Psoas muscle (tissue), 8 donors: Measurements from ENCODE around the gene OPRD1. TPM values are rescaled to one million over a fixed set of nuclear protein-coding genes. Genes with fewer than 3 reads are reported as not detected.

Experiments
- ATAC-seq, 4 donors: fragments of 200-7000 bp; cut with Tn5 transposase; one replicate each; pipeline ENCODE4 v1.9.1; 2020; ENCODE audit warnings: moderate library complexity in 3 of 4, mild to moderate bottlenecking in 2 of 4
- DNase-seq, 2 donors: peaks; one replicate each; pipeline ENCODE4 v3.0.0-alpha.2; 2020
- H3K27ac ChIP-seq: fragments of 200-600 bp; one replicate; pipeline ENCODE4 v1.8.0; 2022
- H3K27me3 ChIP-seq, 3 donors: fragments of 200-600 bp in 1 of 3; one replicate each; pipeline versions ENCODE4 v1.6.1 to v1.8.0; 2013 to 2022; ENCODE audit warnings: low read length in 2 of 3, mild to moderate bottlenecking in 2 of 3, moderate library complexity in 1 of 3; ENCODE audit not compliant: insufficient read depth in 3 of 3
- H3K36me3 ChIP-seq, 2 donors: fragments of 200-600 bp in 1 of 2; one replicate each; pipeline versions ENCODE4 v1.6.1 to v1.8.0; 2013 to 2022; ENCODE audit warnings: low read depth in 1 of 2, mild to moderate bottlenecking in 1 of 2, moderate library complexity in 1 of 2; ENCODE audit not compliant: insufficient read depth in 1 of 2
- H3K4me1 ChIP-seq: fragments of 200-600 bp; one replicate; pipeline ENCODE4 v1.8.0; 2022
- H3K4me3 ChIP-seq: fragments of 200-600 bp; one replicate; pipeline ENCODE4 v1.8.0; 2022; ENCODE audit warnings: mild to moderate bottlenecking
- H3K9me3 ChIP-seq: fragments of 200-600 bp; one replicate; pipeline ENCODE4 v1.8.0; 2022
- CTCF ChIP-seq: fragments of 200-600 bp; IDR thresholded peaks from one replicate; pipeline ENCODE4 v1.8.0; 2022; ENCODE audit warnings: antibody characterized with exemption
- WGBS, 3 donors: extraction: QIAGEN DNeasy Blood & Tissue Kit; methylation state at CpG; one replicate each; pipeline versions ENCODE4 v1.1.6 to v1.1.7; 2013; 5-methylcytosine and 5-hydroxymethylcytosine counted together
- intact Hi-C, 2 donors: fragments of 100-400 bp; cut with DNase I; formaldehyde crosslinking; loops; one replicate each; pipeline versions ENCODE4 v1.11.0 to v1.14.2; 2022
- polyA plus RNA-seq, 3 donors: library from polyadenylated mRNA; stranded (reverse); fragments of 200-250 nt; gene quantifications; one replicate each; pipeline ENCODE4 v1.2.3, GENCODE V29; 2013
- total RNA-seq, 4 donors: library from RNA; stranded (reverse); fragmentation: NEBNext Ultra II Directional in 2 of 4; extraction: Animal tissue kit (Norgen Biotek cat#: 25700) in 2 of 4; gene quantifications; one replicate each; pipeline versions ENCODE4 v1.2.1 to v1.2.4, GENCODE V29; 2021 to 2023
- donor health status: healthy with polysubstance abuse.
- donor health status: DM: no; HTN: no; CAD: no; lungs with moderate emphysema.
- donor health status: Bipolar disorder and iron deficiency.
- donor health status: healthy.
- donor health status: DM: yes; HTN: yes; CAD: no.
- donor health status: DM: no; HTN: no; CAD: no.
- donor health status: DM: no; HTN: no; CAD: no.
- donor health status: DM: yes; HTN: yes; CAD: no.

OPRD1 gene
- total and polyA plus RNA-seq, 7 donors = 0.02 to 0.12 (median 0.05) TPM; not detected in 3

- peak; percentile 90 for TF ChIP-seq CTCF
- no peaks in the 10 kb centered on the region for H3K9me3 ChIP-seq
- peak; percentile 71 to 76 (median 72) for ATAC-seq
- H3K4me3 ChIP-seq = no peak overlapping the region
- peak overlapping the region; percentile 32 for H3K27ac ChIP-seq
- no peaks in the 10 kb centered on the region for H3K36me3 ChIP-seq
- intact Hi-C loops = loop anchor here (1.0 to 2.0 kb wide), 4 partner anchors 152 to 321 kb away; no protein-coding TSS in a partner anchor
- WGBS, 3 donors = 37 to 40% (median 38%) methylated on average over 13 of the region's 13 CpGs
- peaks cover 15% of the 10 kb centered on the region for H3K4me1 ChIP-seq
- DNase-seq = peak; percentile 82 to 91
- H3K27me3 ChIP-seq = no peaks in the 10 kb centered on the region
Measured at GRCh38 chr1:28882009-28882628, 70.1 kb downstream of the OPRD1 start.

- H3K27me3 ChIP-seq = no peaks in the 10 kb centered on the region
- ATAC-seq (no peak), DNase-seq (no peak)
- no peak overlapping the region for H3K4me3 ChIP-seq
- no peak overlapping the region for H3K27ac ChIP-seq
- 71 to 91% (median 75%) methylated on average over 1 of the region's 1 CpG for WGBS, 3 donors
- no peaks in the 10 kb centered on the region for H3K9me3 ChIP-seq
- H3K4me1 ChIP-seq = peaks cover 18% of the 10 kb centered on the region
- H3K36me3 ChIP-seq = no peaks in the 10 kb centered on the region
- TF ChIP-seq CTCF = no peak
- intact Hi-C loops = loop anchor here in 1 of 2 donors (2.0 kb wide), 2 partner anchors 152 to 320 kb away; no protein-coding TSS in a partner anchor
Measured at GRCh38 chr1:28883242-28883616, 71.3 kb downstream of the OPRD1 start.

- DNase-seq (no peak), ATAC-seq (no peak)
- 82 to 89% (median 84%) methylated on average over 7 of the region's 7 CpGs for WGBS, 3 donors
- Histone ChIP-seq H3K36me3 (no peaks in the 10 kb centered on the region), H3K4me1 (peaks cover 18% of the 10 kb centered on the region), H3K27ac (peak overlapping the region; percentile 94), H3K9me3 (no peaks in the 10 kb centered on the region), H3K27me3 (no peaks in the 10 kb centered on the region), H3K4me3 (no peak overlapping the region)
- no peak for TF ChIP-seq CTCF
- intact Hi-C loops = loop anchor here in 1 of 2 donors (5.0 kb wide), 2 partner anchors 97 to 297 kb away; partner anchors contain the start of gene SRSF4
Measured at GRCh38 chr1:28885472-28885877, 73.5 kb downstream of the OPRD1 start.

DNA sequence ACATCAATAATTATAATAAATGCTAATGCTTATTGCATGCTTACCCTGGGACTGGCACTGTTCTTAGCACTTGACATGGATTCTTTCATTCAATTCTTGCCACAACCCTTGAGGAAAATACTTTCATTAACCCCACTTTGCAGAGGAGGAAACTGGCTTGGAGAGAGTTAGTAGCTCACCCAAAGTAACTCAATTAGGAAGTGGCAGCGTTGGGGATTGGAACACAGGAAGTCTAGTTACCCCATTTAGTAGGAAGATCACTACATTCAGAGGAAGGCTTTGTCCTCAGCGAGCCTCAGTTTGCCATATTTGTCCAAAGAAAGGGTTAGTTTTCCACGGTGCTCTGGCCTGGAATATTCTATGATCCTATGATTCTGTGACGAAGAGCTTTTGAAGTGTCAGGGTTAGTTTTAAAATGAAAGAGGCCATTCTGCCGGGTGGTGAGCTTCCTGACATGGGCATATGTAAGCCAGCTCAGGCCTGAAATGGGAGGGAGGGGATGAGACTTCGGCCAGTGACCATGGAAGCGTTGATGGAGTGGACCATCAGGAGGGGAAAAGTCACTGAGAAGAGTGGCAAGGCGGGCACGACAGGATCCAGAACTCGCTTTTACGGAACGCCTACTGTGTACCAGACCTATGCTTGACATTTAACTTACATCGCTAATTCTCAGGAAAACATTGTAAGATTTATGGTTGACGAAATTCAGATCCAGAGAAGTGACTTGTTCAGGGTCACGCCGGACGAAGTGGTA lies 74.2 kb downstream of the OPRD1 start:
- Histone ChIP-seq H3K4me1 (peaks cover 18% of the 10 kb centered on the region), H3K27me3 (no peaks in the 10 kb centered on the region), H3K9me3 (no peaks in the 10 kb centered on the region), H3K27ac (peak overlapping the region; percentile 94), H3K4me3 (peak overlapping the region; percentile 99), H3K36me3 (no peaks in the 10 kb centered on the region)
- intact Hi-C loops = loop anchor here in 1 of 2 donors (5.0 kb wide), 2 partner anchors 96 to 296 kb away; partner anchors contain the start of gene SRSF4
- TF ChIP-seq CTCF = no peak
- 65 to 74% (median 73%) methylated on average over 17 of the region's 17 CpGs for WGBS, 3 donors
- ATAC-seq = no peak
- no peak for DNase-seq
